ENCODE results near the gene ANKRD13B. TPM values are rescaled to one million over a fixed set of nuclear protein-coding genes. Genes with fewer than 3 reads are reported as not detected.
A peak's percentile ranks its signal among the peaks of the same experiment; 100 is the strongest.

Gene ANKRD13B
- total RNA-seq, 1 donor from 2014 or later: 13.8 TPM

DNA sequence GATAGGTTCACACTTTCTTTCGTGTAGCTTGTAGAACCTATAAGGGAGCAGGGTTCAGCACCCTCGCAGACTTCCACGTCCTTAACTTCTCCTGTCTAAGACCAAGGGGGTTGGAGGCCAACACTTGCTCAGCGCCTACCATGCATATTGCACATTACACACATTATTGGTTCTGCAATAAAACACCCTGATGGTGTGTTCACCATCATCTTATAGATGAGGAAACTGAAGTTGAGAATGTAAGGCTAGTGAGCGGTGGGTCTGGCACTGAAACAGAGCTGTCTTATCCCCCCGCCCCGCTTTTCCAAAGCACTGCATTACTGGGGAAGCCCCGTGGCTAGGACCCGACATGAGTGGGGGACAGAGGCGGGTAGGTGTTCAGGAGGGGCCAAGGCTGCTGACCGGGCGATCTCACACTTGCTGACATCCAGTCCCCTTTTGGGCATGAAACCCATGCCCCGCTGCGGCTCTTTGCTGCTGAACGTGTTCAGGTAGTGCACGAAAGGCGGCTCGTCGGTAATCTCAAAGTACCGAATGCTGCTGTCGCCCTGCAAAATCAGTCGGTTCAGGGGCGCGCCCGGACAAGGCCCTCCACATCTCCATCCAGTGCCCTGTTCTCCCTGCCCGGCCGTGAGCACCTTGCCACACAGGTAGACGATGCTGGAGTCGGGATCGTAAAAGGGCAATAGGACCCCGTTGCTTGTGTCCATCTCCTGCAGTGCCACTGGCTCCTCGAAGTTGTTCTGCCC is 23.5 kb downstream of the ANKRD13B start:
- DNase-seq (ENCODE audit: low read depth): no peak
- TF ChIP-seq, protein P1, sequence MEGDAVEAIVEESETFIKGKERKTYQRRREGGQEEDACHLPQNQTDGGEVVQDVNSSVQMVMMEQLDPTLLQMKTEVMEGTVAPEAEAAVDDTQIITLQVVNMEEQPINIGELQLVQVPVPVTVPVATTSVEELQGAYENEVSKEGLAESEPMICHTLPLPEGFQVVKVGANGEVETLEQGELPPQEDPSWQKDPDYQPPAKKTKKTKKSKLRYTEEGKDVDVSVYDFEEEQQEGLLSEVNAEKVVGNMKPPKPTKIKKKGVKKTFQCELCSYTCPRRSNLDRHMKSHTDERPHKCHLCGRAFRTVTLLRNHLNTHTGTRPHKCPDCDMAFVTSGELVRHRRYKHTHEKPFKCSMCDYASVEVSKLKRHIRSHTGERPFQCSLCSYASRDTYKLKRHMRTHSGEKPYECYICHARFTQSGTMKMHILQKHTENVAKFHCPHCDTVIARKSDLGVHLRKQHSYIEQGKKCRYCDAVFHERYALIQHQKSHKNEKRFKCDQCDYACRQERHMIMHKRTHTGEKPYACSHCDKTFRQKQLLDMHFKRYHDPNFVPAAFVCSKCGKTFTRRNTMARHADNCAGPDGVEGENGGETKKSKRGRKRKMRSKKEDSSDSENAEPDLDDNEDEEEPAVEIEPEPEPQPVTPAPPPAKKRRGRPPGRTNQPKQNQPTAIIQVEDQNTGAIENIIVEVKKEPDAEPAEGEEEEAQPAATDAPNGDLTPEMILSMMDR (IDR thresholded peaks at IDR 0.05; ENCODE audit: insufficient read depth, low read length, poor library complexity, severe bottlenecking): no peak
- Histone ChIP-seq H3K36me3 (ENCODE audit: control insufficient read depth, insufficient read depth, low read length) (no peaks in the 10 kb centered on the region), H3K4me3 (ENCODE audit: low read depth, low read length) (peak overlapping the region; percentile 14), H3K27me3 (ENCODE audit: control insufficient read depth, insufficient read depth, low read length) (peaks cover 20% of the 10 kb centered on the region)

DNA sequence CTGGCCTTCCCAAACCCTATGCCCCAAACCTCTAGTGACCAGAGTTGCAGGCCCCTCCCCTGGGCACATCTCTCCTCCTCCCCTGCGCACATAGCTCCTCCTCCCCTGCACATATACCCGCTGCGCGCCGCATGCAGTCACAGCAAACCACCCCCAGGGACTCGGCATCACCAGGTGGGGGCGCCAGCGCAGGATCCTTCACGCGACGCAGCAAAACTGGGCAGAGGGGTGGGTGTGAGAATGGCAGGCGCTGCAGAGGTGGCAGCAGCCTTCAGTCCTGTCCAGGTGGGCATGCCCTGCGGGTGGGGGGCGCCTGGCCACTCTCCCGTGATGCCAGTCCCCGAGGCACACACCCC is 24.2 kb downstream of the ANKRD13B start:
- no peak for DNase-seq (ENCODE audit: low read depth)
- TF ChIP-seq, protein P1 (IDR thresholded peaks at IDR 0.05; ENCODE audit: insufficient read depth, low read length, poor library complexity, severe bottlenecking): peak; percentile 86
- H3K36me3 ChIP-seq (ENCODE audit: control insufficient read depth, insufficient read depth, low read length): no peaks in the 10 kb centered on the region
- H3K4me3 ChIP-seq (ENCODE audit: low read depth, low read length): no peak overlapping the region
- H3K27me3 ChIP-seq (ENCODE audit: control insufficient read depth, insufficient read depth, low read length): peaks cover 20% of the 10 kb centered on the region

DNA sequence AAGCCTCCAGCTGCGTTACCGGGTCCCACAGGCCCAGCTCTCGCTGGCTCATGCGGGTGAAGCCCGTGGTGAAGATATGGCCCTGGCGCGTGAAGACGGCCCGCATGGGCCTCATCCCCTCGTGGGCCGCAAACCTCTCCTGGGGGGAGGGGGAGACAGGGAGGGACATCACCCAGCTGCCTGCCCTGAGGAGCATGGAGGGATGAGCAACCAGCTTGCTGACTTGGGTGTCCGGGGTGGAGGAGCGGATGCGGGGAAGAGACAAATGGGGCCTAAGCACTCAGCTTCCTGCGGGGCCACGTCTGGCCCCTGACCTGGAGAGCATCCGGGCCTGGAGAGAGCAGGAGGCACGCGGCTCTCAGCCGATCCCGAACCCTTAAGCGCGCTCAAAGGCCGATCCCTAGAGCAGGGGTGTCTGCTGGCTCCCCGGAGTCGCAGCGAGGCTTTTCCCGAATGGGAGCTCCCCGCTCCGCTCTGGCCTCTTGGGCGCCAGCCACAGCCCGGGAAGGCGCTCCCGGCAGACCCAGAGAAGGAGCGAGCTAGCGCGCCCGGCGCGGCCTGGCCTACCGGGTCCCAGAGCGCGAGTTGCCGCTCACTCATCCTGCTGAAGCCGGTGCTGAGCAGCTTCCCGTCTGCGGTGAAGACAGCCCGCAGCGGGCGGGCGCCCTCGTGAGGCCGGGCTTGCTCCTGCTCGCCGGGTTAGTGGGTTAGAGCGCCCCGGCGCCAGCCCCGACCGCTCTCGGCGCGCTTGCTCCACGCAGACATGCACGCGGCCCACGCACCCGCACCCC is 24.7 kb downstream of the ANKRD13B start:
- Histone ChIP-seq H3K4me3 (ENCODE audit: low read depth, low read length) (peak overlapping the region; percentile 21), H3K27me3 (ENCODE audit: control insufficient read depth, insufficient read depth, low read length) (peaks cover 18% of the 10 kb centered on the region), H3K36me3 (ENCODE audit: control insufficient read depth, insufficient read depth, low read length) (no peaks in the 10 kb centered on the region)
- TF ChIP-seq, protein P1 (IDR thresholded peaks at IDR 0.05; ENCODE audit: insufficient read depth, low read length, poor library complexity, severe bottlenecking): peak; percentile 72
- no peak for DNase-seq (ENCODE audit: low read depth)

DNA sequence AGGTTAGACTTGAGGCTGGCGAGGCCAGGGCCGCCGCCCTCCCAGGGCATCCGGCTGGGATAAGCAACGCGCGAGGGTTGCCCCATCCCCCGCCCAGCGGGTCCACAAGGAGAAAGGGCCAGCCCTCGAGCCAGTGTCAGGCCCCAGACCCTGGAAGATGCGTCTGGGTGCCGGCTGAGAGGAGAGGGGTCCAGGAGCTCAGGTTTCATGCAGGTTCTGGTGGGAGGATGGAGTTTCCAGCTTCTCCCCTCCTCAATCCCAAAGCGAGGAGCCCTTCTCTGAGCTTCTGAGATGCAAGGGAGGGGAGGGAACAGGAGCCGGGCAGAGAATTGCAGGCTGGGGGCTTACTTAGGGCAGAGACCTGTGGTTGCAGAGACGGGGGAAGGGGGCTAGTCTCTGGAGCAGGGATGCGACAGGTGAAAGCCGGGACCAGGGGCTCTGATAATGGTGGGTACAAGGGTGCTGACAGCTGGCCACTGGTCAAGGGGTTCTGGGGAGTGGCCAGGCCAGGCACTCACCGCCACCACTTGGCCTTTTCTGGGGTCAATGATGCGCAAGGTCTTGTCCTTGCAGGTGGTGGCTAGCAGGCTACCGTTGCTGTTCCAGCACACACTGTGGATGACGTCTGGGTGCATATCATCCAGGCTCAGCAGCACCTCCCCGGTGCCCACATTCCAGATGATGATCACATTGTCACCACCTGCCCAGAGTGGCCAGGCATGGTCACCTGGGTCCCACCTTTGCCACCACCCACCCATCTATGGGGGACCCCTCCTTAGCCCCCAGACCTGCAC is 25.5 kb downstream of the ANKRD13B start:
- TF ChIP-seq, protein P1 (IDR thresholded peaks at IDR 0.05; ENCODE audit: insufficient read depth, low read length, poor library complexity, severe bottlenecking): no peak
- DNase-seq (ENCODE audit: low read depth): no peak
- no peaks in the 10 kb centered on the region for H3K36me3 ChIP-seq (ENCODE audit: control insufficient read depth, insufficient read depth, low read length)
- H3K27me3 ChIP-seq (ENCODE audit: control insufficient read depth, insufficient read depth, low read length): peaks cover 14% of the 10 kb centered on the region
- no peak overlapping the region for H3K4me3 ChIP-seq (ENCODE audit: low read depth, low read length)

DNA sequence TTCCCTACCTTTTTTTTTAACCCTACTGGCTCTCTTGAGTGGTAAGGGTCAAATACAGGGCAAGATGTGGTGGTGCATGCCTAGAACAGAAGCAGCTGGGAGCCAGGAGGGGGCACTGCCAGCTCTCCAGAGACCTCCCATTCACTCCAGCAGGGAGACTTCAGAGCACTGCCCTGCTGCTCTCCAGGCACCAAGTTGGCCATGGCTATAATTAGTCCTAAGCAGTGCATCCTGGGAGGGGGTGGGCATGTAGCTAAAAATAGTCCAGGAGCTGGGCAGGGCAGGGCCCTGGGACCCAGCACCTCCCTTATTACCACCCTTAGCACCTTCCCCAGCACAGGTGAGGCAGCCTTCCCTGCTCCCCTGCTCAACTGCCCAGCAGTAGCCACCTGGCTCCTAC is 26.3 kb downstream of the ANKRD13B start:
- no peak for DNase-seq (ENCODE audit: low read depth)
- no peaks in the 10 kb centered on the region for H3K36me3 ChIP-seq (ENCODE audit: control insufficient read depth, insufficient read depth, low read length)
- H3K27me3 ChIP-seq (ENCODE audit: control insufficient read depth, insufficient read depth, low read length): peaks cover 14% of the 10 kb centered on the region
- TF ChIP-seq, protein P1 (IDR thresholded peaks at IDR 0.05; ENCODE audit: insufficient read depth, low read length, poor library complexity, severe bottlenecking): peak; percentile 54
- H3K4me3 ChIP-seq (ENCODE audit: low read depth, low read length): no peak overlapping the region

Measured in kidney epithelial cell (primary cell).